ENCODE measurements around the gene FAM120A. TPM values are rescaled to one million over a fixed set of nuclear protein-coding genes. Genes with fewer than 3 reads are reported as not detected.
"Not testable (repeated sequence)": the region's sequence is repeated elsewhere in the genome, so short reads cannot be mapped to it uniquely, and the experiment has no call there.

FAM120A gene
- polyA plus RNA-seq, 3 donors = 73.8 to 83.0 (median 75.7) TPM

- no peak for DNase-seq (ENCODE audit: extremely low read depth in 1 of 11, low read depth in 9 of 11, low spot score in 4 of 11)
These were observed 14.7 kb upstream of the FAM120A start for GRCh38 chr9:93436655-93437407.

DNA sequence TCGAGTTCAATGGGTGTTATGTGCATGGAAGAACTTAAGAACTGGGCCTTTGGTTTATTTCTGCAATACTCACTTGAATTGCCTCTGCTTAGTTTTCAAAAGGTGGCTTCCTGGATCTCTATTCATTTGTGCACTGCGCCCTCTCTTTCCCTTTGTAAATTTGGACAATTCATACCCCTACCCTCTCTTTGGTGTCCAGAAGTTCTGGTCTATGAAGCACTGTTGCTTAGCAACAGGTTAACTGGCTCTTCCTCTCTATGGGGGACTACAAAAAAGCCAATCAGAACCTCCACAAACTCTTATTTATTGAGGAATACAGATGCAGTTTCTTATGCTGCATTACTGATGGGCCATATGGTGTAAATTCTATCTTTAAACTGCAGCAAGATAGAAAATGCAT, 13.5 kb upstream of the FAM120A start:
- no peak for DNase-seq (ENCODE audit: extremely low read depth in 1 of 11, low read depth in 9 of 11, low spot score in 4 of 11)

DNA sequence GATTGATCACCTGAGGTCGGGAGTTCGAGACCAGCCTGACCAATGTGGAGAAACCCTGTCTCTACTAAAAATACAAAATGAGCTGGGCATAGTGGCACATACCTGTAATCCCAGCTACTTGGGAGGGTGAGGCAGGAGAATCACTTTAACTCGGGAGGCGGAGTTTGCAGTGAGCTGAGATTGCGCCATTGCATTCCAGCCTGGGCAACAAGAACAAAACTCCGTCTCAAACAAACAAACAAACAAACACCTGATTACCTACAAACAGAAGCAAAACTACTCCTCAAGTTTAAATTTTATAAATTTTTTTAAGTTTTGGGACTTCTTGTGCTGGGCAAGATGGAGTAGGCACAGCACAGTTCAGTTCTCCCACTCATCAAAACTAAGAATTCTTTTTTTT, 12.2 kb upstream of the FAM120A start:
- DNase-seq (ENCODE audit: extremely low read depth in 1 of 11, low read depth in 9 of 11, low spot score in 4 of 11) = not testable (repeated sequence)

- DNase-seq (ENCODE audit: extremely low read depth in 1 of 11, low read depth in 9 of 11, low spot score in 4 of 11) = no peak
These were observed 10.4 kb upstream of the FAM120A start for GRCh38 chr9:93440896-93441580.

GRCh38 chr9:93446073-93446472, 5.4 kb upstream of the FAM120A start:
- no peak for DNase-seq (ENCODE audit: extremely low read depth in 1 of 11, low read depth in 9 of 11, low spot score in 4 of 11)

- no peak for DNase-seq (ENCODE audit: extremely low read depth in 1 of 11, low read depth in 9 of 11, low spot score in 4 of 11)
These were observed 3.8 kb upstream of the FAM120A start for GRCh38 chr9:93447655-93448054.

GRCh38 chr9:93451849-93452709, 594 bp downstream of the FAM120A start:
- peak in 1 of 11 donors; percentile 33 for DNase-seq (ENCODE audit: extremely low read depth in 1 of 11, low read depth in 9 of 11, low spot score in 4 of 11)

DNA sequence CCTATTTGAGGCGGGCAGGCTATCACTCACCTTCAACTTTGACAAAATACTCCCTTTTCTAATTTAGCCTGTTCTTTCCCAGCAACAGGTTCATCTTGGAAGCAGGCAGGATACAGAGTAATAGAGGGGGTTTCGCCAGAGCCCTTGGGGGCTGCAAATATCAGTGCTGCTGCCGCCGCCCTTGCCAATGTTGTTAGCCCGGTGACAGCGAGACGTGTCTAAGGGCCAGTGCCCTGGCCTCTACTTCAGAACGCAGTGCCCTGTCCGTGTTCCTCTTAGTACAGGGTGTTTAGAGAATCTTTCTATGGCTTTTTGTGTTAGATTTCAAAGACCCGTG, 1.2 kb downstream of the FAM120A start:
- DNase-seq (ENCODE audit: extremely low read depth in 1 of 11, low read depth in 9 of 11, low spot score in 4 of 11) = no peak

DNA sequence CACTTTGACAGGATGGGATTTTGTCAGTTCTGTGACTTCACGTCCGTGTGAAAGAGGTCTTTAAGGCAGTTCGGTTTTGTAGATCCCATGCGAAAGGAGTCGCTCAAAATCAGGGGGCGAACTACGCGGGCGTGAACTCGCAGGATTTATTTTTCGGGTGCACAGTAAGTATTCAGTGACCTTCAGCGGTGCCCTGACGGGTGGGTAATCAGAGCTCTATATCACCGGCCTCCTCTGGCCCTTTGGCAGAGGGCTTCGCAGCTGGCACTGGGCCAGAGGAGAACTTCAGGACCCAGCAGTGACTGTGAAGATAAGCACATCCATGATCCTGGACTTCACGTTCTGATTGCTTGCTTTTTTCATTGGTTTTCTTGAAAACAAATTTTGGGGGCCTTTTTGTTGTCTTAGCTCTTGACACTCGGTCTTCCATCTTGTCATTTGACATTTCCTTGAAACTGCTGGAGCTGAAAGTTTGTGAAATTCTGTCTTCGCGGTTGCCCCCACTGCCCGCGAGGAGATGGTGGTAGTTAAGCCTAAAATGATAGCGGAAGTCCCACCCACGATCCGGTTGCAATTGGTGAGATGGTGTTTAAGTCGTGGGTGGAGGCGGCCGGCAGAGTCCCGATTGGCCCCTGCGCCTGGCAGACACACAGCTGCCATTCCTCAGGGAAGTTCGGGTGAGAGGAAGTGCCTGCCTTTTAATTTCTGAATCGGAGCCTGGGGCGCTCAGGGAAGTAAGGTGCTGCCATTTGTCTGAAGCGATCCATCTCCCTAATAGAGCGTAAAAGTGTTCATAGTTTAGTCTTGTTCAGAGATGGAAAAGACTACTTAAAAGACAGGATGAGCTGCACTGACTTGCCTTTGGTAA, 1.8 kb downstream of the FAM120A start, which contains the start of gene FAM120AOS:
Gene FAM120AOS, minus strand, starts transcription at position 535 of the 868 bp plus-strand sequence. CDS start 872 bp downstream, outside the sequence.
- peak; percentile 77 to 93 (median 88) for DNase-seq (ENCODE audit: extremely low read depth in 1 of 11, low read depth in 9 of 11, low spot score in 4 of 11)

- DNase-seq (ENCODE audit: extremely low read depth in 1 of 11, low read depth in 9 of 11, low spot score in 4 of 11) = no peak
These were observed 4.5 kb downstream of the FAM120A start for GRCh38 chr9:93456022-93456421.

- DNase-seq (ENCODE audit: extremely low read depth in 1 of 11, low read depth in 9 of 11, low spot score in 4 of 11) = no peak
These were observed 5.0 kb downstream of the FAM120A start for GRCh38 chr9:93456504-93456903.

DNA sequence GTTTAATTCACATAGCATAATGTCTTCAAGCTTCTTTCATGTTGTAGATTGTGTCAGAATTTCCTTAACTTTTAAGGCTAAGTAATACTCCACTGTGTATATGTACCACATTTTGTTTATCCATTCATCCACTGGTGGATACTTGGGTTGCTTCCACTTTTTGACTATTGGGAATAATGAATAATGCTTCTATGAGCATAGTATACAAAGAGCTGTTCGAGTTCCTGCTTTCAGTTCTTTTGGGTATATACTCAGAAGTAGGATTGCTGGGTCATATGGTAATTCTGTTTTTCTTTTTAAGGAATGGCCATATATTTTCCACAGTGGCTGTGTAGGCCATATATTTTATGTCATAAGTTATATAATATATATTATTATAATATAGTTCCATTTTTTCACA, 5.5 kb downstream of the FAM120A start:
- DNase-seq (ENCODE audit: extremely low read depth in 1 of 11, low read depth in 9 of 11, low spot score in 4 of 11) = no peak

DNA sequence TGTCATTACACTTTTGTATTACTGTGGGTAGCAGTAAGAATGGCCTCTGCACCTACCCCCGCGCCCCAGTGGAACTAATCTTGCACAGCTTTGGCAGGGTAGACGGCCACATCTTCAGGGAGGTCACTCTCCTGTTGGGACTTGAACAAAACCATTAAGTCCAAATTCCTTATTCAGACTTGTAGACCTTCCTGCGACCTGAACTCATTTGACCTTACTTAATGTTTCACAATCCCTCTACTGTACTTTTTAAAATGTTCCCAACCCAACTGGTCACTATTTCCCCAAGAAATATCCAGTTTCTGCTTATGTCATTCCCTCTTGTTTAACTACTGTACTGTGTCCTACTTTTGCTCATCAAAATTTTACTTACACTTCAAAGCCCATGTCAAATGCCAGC, 7.2 kb downstream of the FAM120A start:
- no peak for DNase-seq (ENCODE audit: extremely low read depth in 1 of 11, low read depth in 9 of 11, low spot score in 4 of 11)

DNA sequence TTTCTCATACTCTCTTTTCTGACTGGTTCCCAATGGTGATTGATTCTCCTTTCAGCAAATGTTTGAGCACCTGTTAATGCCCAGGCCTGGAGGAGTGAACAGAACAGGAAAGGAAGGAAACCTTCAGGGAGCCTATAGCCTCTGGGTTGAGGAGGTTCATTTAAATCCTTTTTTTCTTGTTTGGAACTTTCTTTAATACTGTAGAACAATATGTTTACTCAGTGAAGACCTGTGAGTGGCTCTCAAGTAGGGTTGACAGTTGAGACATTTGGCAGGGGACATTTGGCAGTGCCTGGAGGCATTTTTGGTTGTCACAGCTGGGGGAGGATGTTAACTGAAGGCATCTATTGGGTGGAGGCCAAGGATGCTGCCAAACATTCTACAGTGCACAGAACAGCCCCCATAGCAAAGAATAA, 8.0 kb downstream of the FAM120A start:
- no peak for DNase-seq (ENCODE audit: extremely low read depth in 1 of 11, low read depth in 9 of 11, low spot score in 4 of 11)

GRCh38 chr9:93460689-93461413, 9.4 kb downstream of the FAM120A start:
- DNase-seq (ENCODE audit: extremely low read depth in 1 of 11, low read depth in 9 of 11, low spot score in 4 of 11) = no peak

DNA sequence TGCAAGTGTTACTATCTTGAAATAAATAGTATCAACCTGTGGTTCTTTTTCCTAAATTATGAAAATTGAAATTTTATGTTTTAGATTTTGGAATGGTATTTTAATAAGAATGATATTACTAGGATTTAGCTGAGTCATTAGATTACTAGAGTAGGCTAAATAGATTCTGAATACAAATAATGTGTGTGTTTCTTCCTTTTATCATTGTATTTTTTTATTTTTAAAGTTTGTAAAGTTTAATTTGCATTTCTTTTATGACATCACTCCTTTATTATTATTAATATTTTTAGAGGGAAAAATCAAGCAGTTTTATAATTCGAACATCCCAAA, 9.9 kb downstream of the FAM120A start:
- no peak for DNase-seq (ENCODE audit: extremely low read depth in 1 of 11, low read depth in 9 of 11, low spot score in 4 of 11)

- no peak for DNase-seq (ENCODE audit: extremely low read depth in 1 of 11, low read depth in 9 of 11, low spot score in 4 of 11)
These were observed 10.3 kb downstream of the FAM120A start for GRCh38 chr9:93461821-93462220.

- no peak for DNase-seq (ENCODE audit: extremely low read depth in 1 of 11, low read depth in 9 of 11, low spot score in 4 of 11)
These were observed 12.3 kb downstream of the FAM120A start for GRCh38 chr9:93463638-93464248.
